ENCODE results near the gene CGB7. TPM values are rescaled to one million over a fixed set of nuclear protein-coding genes. Genes with fewer than 3 reads are reported as not detected.
"Not testable (repeated sequence)": the region's sequence is repeated elsewhere in the genome, so short reads cannot be mapped to it uniquely, and the experiment has no call there.

CGB7 gene
- total and polyA plus RNA-seq, 12 donors = 0.13 to 0.97 (median 0.21) TPM; not detected in 8

DNA sequence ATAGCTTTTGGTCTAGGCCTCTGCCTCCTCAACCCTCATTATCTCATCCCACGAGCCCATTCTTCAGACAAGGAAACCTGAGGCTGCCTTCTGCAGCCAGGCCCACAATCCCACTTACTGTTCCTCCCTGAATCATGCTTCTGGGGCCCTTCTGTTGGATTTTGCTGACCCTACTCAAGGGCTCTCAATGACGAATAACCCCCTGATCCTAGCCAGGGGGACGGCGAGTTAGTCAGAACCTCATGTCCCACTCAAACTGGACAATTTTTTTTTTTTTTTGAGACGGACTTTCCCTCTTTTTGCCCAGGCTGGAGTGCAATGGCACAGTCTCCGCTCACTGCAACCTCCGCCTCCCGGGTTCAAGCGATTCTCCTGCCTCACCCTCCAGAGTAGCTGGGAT lies 35.4 kb downstream of the CGB7 start:
- intact Hi-C loops (cut with DNase I) = no loop called here

DNA sequence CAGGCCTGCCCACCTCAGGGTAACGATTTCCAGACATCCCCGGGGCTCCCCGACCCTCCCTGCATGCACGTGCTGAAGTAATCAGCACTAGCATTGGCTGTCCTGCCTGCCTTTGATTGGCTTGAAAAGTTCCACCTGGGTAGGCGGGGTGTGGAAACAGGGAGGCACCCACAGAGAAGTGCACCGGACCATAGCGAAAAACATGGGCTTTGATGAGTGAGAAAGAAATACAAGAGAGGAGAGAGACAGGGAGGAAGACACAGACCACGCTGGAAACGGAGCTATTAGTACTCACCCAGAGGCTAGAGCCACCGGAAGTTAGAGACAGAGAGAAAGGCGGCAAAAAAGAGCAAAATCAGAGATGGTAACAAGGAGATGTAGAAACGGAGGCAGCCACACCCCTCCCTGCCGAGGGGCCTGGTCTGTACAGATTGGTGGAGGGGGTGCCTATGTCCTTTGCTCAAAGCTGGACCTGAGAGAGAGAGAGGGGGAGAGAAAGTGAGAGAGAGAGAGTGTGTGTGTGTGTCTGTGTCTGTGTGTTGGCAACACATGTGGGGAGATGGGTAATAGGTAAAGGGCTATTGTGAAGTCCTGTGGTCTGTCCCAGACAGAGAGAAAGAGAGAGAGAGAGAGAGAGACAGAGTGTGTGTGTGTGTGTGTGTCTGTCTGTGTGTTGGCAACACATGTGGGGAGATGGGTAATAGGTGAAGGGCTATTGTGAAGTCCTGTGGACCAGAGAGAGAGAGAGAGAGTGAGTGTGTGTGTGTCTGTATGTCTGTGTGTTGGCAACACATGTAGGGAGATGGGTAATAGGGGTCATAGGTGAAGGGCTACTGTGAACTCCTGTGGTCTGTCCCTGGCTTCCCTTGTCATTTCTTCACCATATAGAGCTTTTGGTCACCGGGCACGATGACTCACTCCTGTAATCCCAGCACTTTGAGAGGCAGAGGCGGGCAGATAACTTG lies 36.3 kb downstream of the CGB7 start:
- Histone ChIP-seq H3K36me3 (replicated peaks in 1 of 2) (no peaks in the 10 kb centered on the region), H3K27me3 (no peaks in the 10 kb centered on the region), H3K27ac (no peak overlapping the region), H3K9me3 (replicated peaks in 1 of 3) (no peaks in the 10 kb centered on the region), H3K4me1 (replicated peaks in 1 of 2) (peaks cover 3 to 19% of the 10 kb centered on the region in 2 donors), H3K4me3 (no peak overlapping the region)
- DNase-seq = no peak
- TF ChIP-seq, protein P1, sequence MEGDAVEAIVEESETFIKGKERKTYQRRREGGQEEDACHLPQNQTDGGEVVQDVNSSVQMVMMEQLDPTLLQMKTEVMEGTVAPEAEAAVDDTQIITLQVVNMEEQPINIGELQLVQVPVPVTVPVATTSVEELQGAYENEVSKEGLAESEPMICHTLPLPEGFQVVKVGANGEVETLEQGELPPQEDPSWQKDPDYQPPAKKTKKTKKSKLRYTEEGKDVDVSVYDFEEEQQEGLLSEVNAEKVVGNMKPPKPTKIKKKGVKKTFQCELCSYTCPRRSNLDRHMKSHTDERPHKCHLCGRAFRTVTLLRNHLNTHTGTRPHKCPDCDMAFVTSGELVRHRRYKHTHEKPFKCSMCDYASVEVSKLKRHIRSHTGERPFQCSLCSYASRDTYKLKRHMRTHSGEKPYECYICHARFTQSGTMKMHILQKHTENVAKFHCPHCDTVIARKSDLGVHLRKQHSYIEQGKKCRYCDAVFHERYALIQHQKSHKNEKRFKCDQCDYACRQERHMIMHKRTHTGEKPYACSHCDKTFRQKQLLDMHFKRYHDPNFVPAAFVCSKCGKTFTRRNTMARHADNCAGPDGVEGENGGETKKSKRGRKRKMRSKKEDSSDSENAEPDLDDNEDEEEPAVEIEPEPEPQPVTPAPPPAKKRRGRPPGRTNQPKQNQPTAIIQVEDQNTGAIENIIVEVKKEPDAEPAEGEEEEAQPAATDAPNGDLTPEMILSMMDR (IDR thresholded peaks at IDR 0.05) = no peak
- no peak for TF ChIP-seq POLR2A (IDR thresholded peaks at IDR 0.05)
- intact Hi-C loops (cut with DNase I) = no loop called here
- WGBS, 4 donors = 47 to 59% (median 54%) methylated on average over 16 of the region's 16 CpGs

More for the DNA sequence above, 35.4 kb downstream of the CGB7 start:
- Histone ChIP-seq H3K4me3 (no peak overlapping the region), H3K9me3 (replicated peaks in 1 of 3) (no peaks in the 10 kb centered on the region), H3K27me3 (no peaks in the 10 kb centered on the region), H3K36me3 (replicated peaks in 1 of 2) (no peaks in the 10 kb centered on the region), H3K4me1 (replicated peaks in 1 of 2) (peaks cover 3 to 19% of the 10 kb centered on the region in 2 donors), H3K27ac (no peak overlapping the region)
- DNase-seq = no peak
- TF ChIP-seq POLR2A (IDR thresholded peaks at IDR 0.05) = no peak
- WGBS, 4 donors = 85 to 91% (median 87%) methylated on average over 9 of the region's 9 CpGs

DNA sequence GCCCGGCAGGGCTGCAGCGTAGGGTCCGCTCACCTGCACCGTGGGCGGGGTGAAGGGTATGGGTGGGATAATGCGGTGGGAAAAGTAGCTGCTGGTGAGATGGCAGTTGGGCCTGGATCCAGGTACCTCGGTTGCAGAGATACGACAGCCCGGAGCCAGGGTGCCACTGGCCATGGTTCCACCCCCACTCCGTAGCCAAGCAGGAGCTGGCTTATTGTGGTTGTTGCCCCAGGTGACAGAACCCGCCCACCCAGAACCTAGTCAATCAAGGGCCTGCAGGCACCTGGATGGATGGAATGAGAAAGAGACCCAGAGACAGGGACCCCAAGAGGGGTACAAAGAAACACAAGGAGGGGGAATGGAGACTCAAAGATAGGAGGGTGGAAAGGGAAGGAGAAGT lies 37.2 kb downstream of the CGB7 start:
- intact Hi-C loops (cut with DNase I) = no loop called here
- Histone ChIP-seq H3K27ac (no peak overlapping the region), H3K27me3 (no peaks in the 10 kb centered on the region), H3K4me1 (replicated peaks in 1 of 2) (peaks cover 3 to 19% of the 10 kb centered on the region in 2 donors), H3K9me3 (replicated peaks in 1 of 3) (no peaks in the 10 kb centered on the region), H3K4me3 (no peak overlapping the region), H3K36me3 (replicated peaks in 1 of 2) (no peaks in the 10 kb centered on the region)
- WGBS, 4 donors = 79 to 86% (median 82%) methylated on average over 6 to 11 of the region's 11 CpGs
- TF ChIP-seq, protein P1 (IDR thresholded peaks at IDR 0.05) = no peak
- TF ChIP-seq POLR2A (IDR thresholded peaks at IDR 0.05) = no peak
- DNase-seq = no peak

DNA sequence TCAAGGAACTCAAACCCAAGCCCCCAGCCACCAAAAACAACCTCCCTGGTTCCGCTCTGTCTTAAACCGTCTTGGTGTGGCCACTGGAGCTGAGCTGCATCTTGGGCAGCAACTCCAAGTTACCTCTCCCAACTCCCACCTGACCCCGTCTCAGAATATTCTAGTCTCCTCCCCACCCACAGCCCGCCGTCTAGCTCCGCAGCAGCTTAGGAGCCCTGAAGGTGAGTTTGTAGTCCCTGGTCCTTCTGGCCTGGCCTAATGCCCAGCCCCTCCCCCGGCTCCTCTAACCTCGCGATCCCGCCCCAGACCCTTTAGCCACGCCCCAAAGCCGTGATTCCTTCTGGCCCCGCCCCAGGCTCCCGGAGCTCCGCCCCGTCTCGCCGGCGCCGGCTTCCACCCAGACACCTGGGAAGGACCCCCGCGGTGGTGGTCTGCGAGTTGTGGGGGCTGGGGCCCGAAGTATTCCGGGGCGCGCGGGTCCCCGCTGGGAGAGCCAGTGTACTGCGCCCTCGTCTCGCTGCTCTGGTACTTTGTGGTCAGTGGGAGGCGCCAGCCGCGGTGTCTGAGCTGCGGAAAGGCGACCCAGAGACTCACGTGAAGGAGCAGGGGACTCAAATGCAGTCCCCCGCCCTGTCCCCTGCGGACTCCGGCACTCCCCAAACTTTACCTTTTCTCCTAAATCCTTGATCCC lies 38.2 kb downstream of the CGB7 start:
- Histone ChIP-seq H3K27ac (no peak overlapping the region), H3K36me3 (replicated peaks in 1 of 2) (no peaks in the 10 kb centered on the region), H3K4me1 (replicated peaks in 1 of 2) (peaks cover 3 to 19% of the 10 kb centered on the region in 2 donors), H3K9me3 (replicated peaks in 1 of 3) (no peaks in the 10 kb centered on the region), H3K27me3 (no peaks in the 10 kb centered on the region), H3K4me3 (peak overlapping the region in 2 of 4 donors; percentile 22 to 51)
- TF ChIP-seq, protein P1 (IDR thresholded peaks at IDR 0.05) = peak in 1 of 6 experiments; percentile 21
- no peak for TF ChIP-seq POLR2A (IDR thresholded peaks at IDR 0.05)
- intact Hi-C loops (cut with DNase I) = no loop called here
- WGBS, 4 donors = 11 to 33% (median 17%) methylated on average over 6 to 41 of the region's 41 CpGs
- DNase-seq = peak; percentile 50 to 80 (median 75)

DNA sequence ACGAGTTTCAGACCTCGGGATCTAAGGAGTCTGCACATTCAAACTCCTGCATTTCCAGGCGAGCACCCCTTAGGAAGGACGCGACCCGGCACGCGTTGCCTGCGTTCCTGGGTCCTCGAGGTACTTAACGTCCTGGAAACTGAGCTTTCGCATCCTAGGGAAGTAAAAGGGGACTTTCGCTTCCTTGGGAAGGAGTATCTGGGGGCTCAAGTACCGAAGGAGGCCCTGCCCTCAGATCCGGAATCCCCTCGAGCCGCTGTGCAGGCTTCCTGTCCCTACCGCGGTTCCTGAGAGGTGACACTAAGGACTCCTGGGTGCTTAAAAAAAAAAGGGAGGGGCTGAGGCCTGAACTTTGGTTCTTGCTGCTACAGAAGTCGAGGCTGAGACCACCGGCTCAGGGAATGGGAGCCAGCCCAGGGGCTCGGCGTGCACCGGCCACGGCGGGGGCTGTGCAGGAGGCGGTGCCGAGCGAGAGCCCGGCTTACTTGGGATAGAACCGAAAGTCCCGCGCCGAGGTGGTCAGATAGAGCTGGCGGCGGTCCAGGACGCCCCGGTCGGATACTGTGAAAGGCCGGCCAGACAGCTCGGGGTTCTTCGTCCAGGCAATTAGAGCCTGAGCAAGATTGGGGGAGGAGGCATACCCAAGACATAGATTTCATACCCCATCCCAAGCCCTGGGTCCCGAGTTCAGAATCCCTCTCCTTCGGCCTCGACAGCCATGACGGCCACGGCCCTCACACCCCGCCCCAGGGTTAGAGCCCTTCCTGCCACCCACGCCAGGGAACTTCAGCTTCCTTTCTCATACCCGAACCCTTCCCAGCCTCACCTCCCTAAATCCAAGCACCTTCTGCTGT lies 38.9 kb downstream of the CGB7 start:
- Histone ChIP-seq H3K4me1 (replicated peaks in 1 of 2) (peaks cover 3 to 19% of the 10 kb centered on the region in 2 donors), H3K4me3 (peak overlapping the region in 2 of 4 donors; percentile 22 to 51)
- H3K36me3 ChIP-seq (replicated peaks in 1 of 2); H3K9me3 ChIP-seq (replicated peaks in 1 of 3); intact Hi-C loops (cut with DNase I); H3K27ac ChIP-seq; H3K27me3 ChIP-seq: not testable (repeated sequence)
- DNase-seq = peak in 3 of 7 donors; percentile 33 to 57 (median 36)
- WGBS, 4 donors = 6 to 13% (median 10%) methylated on average over 16 to 50 of the region's 50 CpGs

Data from adrenal gland (tissue), 12 donors.